ENCODE results near the gene GABRA5.
"Not testable (repeated sequence)": the region's sequence is repeated elsewhere in the genome, so short reads cannot be mapped to it uniquely, and the experiment has no call there.

Gene GABRA5

DNA sequence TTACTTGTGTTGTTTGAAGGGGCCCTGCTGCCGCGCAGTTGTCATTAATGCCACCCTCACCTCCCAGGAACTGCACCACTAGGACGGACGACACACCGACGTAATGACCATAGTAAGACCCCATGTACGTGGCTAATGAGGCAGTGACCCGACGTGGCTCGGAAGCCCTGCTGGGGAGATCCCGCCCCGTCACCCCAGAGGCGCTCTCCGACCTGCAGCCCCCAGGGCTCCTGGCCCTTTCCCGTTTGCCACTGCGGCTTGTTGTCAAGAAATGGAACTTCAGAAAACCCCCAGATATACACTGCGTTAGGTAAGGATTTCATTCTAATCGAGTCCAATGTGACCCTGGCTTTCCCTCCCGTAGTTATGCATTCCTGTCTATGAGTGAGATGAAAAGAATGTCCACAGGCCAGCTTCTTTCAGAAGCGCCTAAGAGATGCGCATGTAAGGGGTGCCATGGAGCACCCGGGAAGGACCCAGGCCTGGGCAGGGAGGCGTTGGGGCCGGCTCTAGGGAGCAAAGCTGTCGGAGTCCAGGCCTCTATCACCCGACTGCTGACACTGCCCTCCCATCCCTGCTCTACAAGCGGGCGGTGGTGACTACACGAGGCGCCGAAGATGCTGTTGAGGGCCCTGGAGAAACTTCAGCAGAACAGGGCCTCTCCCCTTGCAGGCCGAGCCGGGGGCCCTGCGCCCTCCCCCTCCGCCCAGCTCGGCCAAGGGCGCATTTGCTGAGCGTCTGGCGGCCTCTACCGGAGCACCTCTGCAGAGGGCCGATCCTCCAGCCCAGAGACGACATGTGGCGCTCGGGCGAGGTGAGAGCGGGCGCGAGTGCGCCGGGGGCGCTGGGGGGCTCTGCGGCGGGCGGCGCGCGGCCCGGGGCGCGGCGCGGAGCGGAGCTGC, at the start of gene GABRA5:
Gene GABRA5, plus strand, starts transcription at position 765 of the 902 bp plus-strand sequence. CDS start 2,187 bp downstream, outside the sequence.
- TF ChIP-seq, protein P1, sequence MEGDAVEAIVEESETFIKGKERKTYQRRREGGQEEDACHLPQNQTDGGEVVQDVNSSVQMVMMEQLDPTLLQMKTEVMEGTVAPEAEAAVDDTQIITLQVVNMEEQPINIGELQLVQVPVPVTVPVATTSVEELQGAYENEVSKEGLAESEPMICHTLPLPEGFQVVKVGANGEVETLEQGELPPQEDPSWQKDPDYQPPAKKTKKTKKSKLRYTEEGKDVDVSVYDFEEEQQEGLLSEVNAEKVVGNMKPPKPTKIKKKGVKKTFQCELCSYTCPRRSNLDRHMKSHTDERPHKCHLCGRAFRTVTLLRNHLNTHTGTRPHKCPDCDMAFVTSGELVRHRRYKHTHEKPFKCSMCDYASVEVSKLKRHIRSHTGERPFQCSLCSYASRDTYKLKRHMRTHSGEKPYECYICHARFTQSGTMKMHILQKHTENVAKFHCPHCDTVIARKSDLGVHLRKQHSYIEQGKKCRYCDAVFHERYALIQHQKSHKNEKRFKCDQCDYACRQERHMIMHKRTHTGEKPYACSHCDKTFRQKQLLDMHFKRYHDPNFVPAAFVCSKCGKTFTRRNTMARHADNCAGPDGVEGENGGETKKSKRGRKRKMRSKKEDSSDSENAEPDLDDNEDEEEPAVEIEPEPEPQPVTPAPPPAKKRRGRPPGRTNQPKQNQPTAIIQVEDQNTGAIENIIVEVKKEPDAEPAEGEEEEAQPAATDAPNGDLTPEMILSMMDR (IDR thresholded peaks at IDR 0.05): no peak
- H2AFZ ChIP-seq: peak within 1 kb of the TSS; percentile 42
- no peaks in the 10 kb centered on the region for H3K9me3 ChIP-seq (ENCODE audit: control insufficient read depth, low read length)
- H3K4me1 ChIP-seq: no peaks in the 10 kb centered on the region
- H3K4me2 ChIP-seq (ENCODE audit: low read length): peak within 1 kb of the TSS; percentile 22
- no peak within 1 kb of the TSS for H3K9ac ChIP-seq
- peaks cover 4% of the 10 kb centered on the region for H3K27me3 ChIP-seq (ENCODE audit: control insufficient read depth, insufficient read depth, low read length)
- no peaks in the 10 kb centered on the region for H3K79me2 ChIP-seq
- H3K4me3 ChIP-seq (ENCODE audit: low read depth, low read length): no peak within 1 kb of the TSS
- H3K36me3 ChIP-seq (ENCODE audit: control insufficient read depth, insufficient read depth, low read length): no peaks in the 10 kb centered on the region
- H3K27ac ChIP-seq: no peak within 1 kb of the TSS

DNA sequence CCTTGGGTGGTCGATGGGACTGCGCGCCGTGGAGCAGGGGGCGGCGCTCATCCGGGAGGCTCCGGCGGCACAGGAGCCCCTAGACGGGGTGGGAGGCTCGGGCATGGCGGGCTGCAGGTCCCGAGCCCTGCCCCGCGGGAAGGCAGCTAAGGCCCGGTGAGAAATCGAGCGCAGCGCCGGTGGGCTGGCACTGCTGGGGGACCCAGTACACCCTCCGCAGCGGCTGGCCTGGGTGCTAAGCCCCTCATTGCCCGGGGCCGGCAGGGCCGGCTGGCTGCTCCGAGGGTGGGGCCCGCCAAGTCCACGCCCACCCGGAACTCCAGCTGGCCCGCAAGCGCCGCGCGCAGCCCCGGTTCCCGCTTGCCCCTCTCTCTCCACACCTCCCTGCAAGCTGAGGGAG, 35.7 kb upstream of the GABRA5 start:
- not testable (repeated sequence) for H3K9me3 ChIP-seq (ENCODE audit: control insufficient read depth, low read length); H3K27me3 ChIP-seq (ENCODE audit: control insufficient read depth, insufficient read depth, low read length); H3K4me3 ChIP-seq (ENCODE audit: low read depth, low read length); H3K79me2 ChIP-seq; H3K27ac ChIP-seq; H3K4me1 ChIP-seq; H3K36me3 ChIP-seq (ENCODE audit: control insufficient read depth, insufficient read depth, low read length); H2AFZ ChIP-seq; H3K4me2 ChIP-seq (ENCODE audit: low read length); H3K9ac ChIP-seq

DNA sequence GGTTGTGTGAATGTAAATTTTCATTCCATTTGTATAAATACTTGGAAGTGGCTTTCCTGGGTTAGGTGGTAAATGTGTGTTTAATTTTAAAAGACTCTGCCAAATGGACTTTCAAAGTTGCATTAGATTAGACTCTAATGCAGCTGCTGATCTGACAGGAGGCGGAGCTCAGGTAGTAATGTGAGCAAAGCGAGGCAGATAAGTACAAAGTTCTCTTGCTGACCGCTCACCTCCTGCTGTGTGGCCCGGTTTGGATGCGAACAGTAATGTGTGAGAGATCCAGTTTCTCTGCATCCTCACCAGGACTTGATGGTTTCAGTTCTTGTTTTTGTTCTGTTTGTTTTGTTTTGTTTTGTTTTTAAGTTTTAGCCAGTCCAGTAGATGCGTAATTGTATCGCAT, 34.9 kb upstream of the GABRA5 start:
- Histone ChIP-seq H3K4me3 (ENCODE audit: low read depth, low read length) (no peak overlapping the region), H3K4me1 (no peaks in the 10 kb centered on the region), H3K4me2 (ENCODE audit: low read length) (no peak overlapping the region), H3K27ac (no peak overlapping the region), H3K9me3 (ENCODE audit: control insufficient read depth, low read length) (no peaks in the 10 kb centered on the region), H3K79me2 (no peaks in the 10 kb centered on the region), H3K9ac (no peak overlapping the region), H3K27me3 (ENCODE audit: control insufficient read depth, insufficient read depth, low read length) (no peaks in the 10 kb centered on the region), H3K36me3 (ENCODE audit: control insufficient read depth, insufficient read depth, low read length) (no peaks in the 10 kb centered on the region), H2AFZ (no peak overlapping the region)
- TF ChIP-seq, protein P1 (IDR thresholded peaks at IDR 0.05): no peak

DNA sequence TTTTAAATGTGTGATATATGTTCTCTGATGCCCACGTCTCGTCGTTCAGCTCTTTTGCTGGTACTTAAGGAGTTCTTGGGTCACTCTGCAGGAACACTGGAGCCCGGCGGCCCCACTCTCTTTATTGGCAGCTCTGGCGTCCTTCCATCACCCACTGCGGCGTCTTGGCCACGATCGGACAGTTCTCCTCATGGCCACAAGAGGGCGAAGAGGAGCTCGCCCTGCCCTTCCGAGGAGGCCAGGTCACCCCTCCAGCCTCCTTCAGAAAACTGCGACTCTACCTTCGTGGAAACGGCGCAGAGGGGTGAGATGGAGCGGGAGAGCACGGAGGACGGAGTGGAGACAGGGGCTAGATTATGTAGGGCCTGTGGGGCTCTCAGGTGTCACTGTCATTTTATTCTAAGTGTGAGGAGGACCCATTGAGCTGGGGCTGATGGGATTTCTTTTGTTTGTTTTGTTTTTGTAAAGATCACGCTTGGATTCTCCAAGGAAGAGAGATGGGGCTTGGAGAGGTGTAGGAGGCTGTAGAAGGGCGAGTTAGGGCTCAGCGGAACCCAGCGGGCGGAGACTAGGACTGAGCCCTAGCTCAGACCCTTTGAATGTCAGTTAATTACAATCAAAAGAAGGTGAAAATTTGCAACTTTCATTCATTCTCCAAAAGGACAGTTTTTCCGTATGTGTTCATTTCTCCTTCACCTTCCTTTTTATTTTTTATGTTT, 28.0 kb upstream of the GABRA5 start:
- no peaks in the 10 kb centered on the region for H3K27me3 ChIP-seq (ENCODE audit: control insufficient read depth, insufficient read depth, low read length)
- no peak overlapping the region for H3K9ac ChIP-seq
- no peaks in the 10 kb centered on the region for H3K4me1 ChIP-seq
- TF ChIP-seq, protein P1 (IDR thresholded peaks at IDR 0.05): no peak
- no peaks in the 10 kb centered on the region for H3K36me3 ChIP-seq (ENCODE audit: control insufficient read depth, insufficient read depth, low read length)
- H3K4me2 ChIP-seq (ENCODE audit: low read length): no peak overlapping the region
- H3K9me3 ChIP-seq (ENCODE audit: control insufficient read depth, low read length): no peaks in the 10 kb centered on the region
- H3K27ac ChIP-seq: no peak overlapping the region
- no peak overlapping the region for H2AFZ ChIP-seq
- H3K4me3 ChIP-seq (ENCODE audit: low read depth, low read length): no peak overlapping the region
- H3K79me2 ChIP-seq: no peaks in the 10 kb centered on the region

DNA sequence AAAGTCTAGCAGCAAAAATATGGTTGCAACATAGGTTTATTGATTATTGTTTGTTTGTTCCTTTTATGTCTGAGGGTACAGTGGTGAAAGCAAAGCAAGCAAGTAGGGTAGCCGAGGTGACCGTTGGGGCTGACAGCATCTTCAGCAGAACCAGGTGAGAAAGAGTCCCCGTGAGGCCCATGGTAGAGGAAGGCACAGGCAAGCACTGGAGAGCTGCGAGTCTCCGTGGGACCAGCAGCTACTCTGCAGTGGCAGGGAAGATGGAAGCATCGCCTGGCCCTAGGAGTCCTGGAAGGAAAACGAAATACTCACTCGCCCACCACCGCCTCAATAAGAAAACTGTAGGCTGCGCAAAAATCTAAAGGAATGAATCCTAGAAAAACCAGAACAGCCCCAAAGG, 25.3 kb upstream of the GABRA5 start:
- H2AFZ ChIP-seq: no peak overlapping the region
- TF ChIP-seq, protein P1 (IDR thresholded peaks at IDR 0.05): no peak
- H3K9ac ChIP-seq: no peak overlapping the region
- no peak overlapping the region for H3K27ac ChIP-seq
- H3K27me3 ChIP-seq (ENCODE audit: control insufficient read depth, insufficient read depth, low read length): no peaks in the 10 kb centered on the region
- H3K79me2 ChIP-seq: no peaks in the 10 kb centered on the region
- no peaks in the 10 kb centered on the region for H3K4me1 ChIP-seq
- H3K9me3 ChIP-seq (ENCODE audit: control insufficient read depth, low read length): no peaks in the 10 kb centered on the region
- H3K36me3 ChIP-seq (ENCODE audit: control insufficient read depth, insufficient read depth, low read length): no peaks in the 10 kb centered on the region
- H3K4me3 ChIP-seq (ENCODE audit: low read depth, low read length): no peak overlapping the region
- H3K4me2 ChIP-seq (ENCODE audit: low read length): no peak overlapping the region

Measured in parathyroid adenoma (tissue), 2 donors.